Uterus (tissue), 2 donors: ENCODE results near the gene PSMD2.

Experiments used
- CTCF ChIP-seq, 4 experiments: fragments of 200-600 bp in 2 of 4; fragments of 450-650 bp in 2 of 4; sonication (generic) in 2 of 4; IDR thresholded peaks; one replicate each; pipeline ENCODE4 v1.5.1; 2016 to 2019; ENCODE audit warnings: antibody characterized with exemption in 4 of 4, mild to moderate bottlenecking in 2 of 4, moderate library complexity in 1 of 4
- POLR2A ChIP-seq, 2 donors: fragments of 450-650 bp; IDR thresholded peaks; one replicate each; pipeline ENCODE4 v1.6.1; 2016; ENCODE audit warnings: antibody characterized with exemption in 2 of 2, mild to moderate bottlenecking in 1 of 2, moderate library complexity in 1 of 2

DNA sequence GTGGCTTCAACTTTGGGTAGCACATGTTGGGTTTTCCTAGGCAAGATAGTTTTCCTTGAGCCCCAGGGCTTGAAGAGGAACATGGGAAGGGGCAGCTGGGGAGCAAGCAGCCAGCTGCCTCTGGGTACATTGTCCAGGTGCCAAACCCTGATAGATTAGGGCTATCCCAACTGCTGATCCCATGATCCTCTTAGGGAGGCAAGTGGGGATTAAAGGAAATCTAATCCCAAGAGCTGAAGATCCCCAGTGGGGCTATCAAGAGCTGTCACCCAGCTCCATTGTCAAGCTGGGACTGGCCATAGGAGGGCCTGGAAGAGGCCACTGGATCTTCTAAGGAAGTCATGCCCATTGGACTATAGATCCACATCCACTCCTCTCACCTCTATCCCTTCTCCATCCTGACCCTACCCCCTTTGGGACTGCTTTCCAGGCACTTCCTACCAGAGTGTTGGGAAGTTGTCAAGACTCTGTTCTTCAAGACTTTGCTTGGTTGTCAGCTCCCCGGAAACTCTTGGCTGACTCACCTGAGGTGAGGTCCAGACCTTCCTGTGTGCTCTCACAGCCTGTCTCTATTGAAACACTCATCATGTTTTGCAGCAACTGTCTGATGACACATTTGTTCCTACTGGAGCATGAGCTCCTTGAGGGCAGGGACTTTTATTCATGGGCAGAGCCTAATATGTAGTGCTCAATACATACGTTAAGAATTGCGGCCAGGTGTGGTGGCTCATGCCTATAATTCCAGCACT, 43.6 kb upstream of the PSMD2 start:
- TF ChIP-seq CTCF (IDR thresholded peaks at IDR 0.05) (no peak), POLR2A (IDR thresholded peaks at IDR 0.05) (no peak)
